Suprapubic skin (tissue), 3 donors: Measurements from ENCODE around the gene MRPS7.

Source experiments
- CTCF ChIP-seq, 2 donors: fragments of 200-600 bp in 1 of 2; fragments of 450-650 bp in 1 of 2; sonication (generic) in 1 of 2; IDR thresholded peaks; one replicate each; pipeline ENCODE4 v1.5.1; 2016 to 2019; ENCODE audit warnings: antibody characterized with exemption in 2 of 2, mild to moderate bottlenecking in 1 of 2, moderate library complexity in 1 of 2
- EP300 ChIP-seq: sonication (generic); formaldehyde crosslinking; IDR thresholded peaks from one replicate; pipeline ENCODE4 v1.6.1; 2017; ENCODE audit warnings: antibody characterized with exemption
- POLR2A ChIP-seq, 2 donors: fragments of 450-650 bp; IDR thresholded peaks; one replicate each; pipeline ENCODE4 v1.6.1; 2017; ENCODE audit warnings: antibody characterized with exemption in 2 of 2, mild to moderate bottlenecking in 2 of 2, moderate library complexity in 2 of 2

- TF ChIP-seq CTCF (IDR thresholded peaks at IDR 0.05) (no peak), EP300 (no peak), POLR2A (IDR thresholded peaks at IDR 0.05) (no peak)
Observed at GRCh38 chr17:75219815-75220214, 41.9 kb upstream of the MRPS7 start.
